ENCODE data around the gene EFNA4. TPM values are rescaled to one million over a fixed set of nuclear protein-coding genes. Genes with fewer than 3 reads are reported as not detected.

Gene EFNA4
- total and polyA plus RNA-seq, 9 of the 15 experiments (the other 6 are each of a cell fraction or from before 2014, with no cell fraction given): 0.68 to 7.4 (median 6.1) TPM

DNA sequence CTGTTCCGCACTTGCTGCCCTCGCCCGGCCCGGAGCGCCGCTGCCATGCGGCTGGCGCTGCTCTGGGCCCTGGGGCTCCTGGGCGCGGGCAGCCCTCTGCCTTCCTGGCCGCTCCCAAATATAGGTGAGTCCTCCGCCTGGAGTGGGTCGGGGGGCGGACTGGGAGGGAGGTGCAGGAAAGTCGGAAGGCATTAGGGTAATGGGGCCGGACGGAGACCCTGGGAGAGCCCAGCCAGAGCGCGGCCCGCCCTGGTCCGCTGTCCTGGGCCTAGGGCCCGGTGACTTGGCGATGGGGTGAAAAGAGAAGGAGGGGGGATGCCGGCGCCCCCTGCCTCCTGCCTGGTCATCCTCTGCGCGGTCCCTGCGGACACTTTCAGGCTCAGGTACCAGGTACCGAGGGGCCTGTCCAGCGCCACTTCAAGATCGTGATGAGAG lies 12.2 kb upstream of the EFNA4 start (continued):
- TF ChIP-seq, protein P1, sequence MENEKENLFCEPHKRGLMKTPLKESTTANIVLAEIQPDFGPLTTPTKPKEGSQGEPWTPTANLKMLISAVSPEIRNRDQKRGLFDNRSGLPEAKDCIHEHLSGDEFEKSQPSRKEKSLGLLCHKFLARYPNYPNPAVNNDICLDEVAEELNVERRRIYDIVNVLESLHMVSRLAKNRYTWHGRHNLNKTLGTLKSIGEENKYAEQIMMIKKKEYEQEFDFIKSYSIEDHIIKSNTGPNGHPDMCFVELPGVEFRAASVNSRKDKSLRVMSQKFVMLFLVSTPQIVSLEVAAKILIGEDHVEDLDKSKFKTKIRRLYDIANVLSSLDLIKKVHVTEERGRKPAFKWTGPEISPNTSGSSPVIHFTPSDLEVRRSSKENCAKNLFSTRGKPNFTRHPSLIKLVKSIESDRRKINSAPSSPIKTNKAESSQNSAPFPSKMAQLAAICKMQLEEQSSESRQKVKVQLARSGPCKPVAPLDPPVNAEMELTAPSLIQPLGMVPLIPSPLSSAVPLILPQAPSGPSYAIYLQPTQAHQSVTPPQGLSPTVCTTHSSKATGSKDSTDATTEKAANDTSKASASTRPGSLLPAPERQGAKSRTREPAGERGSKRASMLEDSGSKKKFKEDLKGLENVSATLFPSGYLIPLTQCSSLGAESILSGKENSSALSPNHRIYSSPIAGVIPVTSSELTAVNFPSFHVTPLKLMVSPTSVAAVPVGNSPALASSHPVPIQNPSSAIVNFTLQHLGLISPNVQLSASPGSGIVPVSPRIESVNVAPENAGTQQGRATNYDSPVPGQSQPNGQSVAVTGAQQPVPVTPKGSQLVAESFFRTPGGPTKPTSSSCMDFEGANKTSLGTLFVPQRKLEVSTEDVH (IDR thresholded peaks at IDR 0.05; ENCODE audit: low read depth, partially characterized antibody): no peak
- TF ChIP-seq BDP1 (IDR thresholded peaks at IDR 0.05; ENCODE audit: insufficient read depth, insufficient read length) (no peak), LARP7 (IDR thresholded peaks at IDR 0.05) (no peak), ZNF778 (CRISPR knock-in tag; IDR thresholded peaks at IDR 0.05) (no peak), MAFF (IDR thresholded peaks at IDR 0.05; ENCODE audit: low read length) (no peak), NRF1 (conservative IDR thresholded peaks at IDR 0.05 in 1 of 2, IDR thresholded peaks at IDR 0.05 in 1 of 2) (no peak), ZNF551 (CRISPR knock-in tag; IDR thresholded peaks at IDR 0.05) (no peak), SMARCC2 (IDR thresholded peaks at IDR 0.05; ENCODE audit: low read depth) (no peak), RBFOX2 (IDR thresholded peaks at IDR 0.05; ENCODE audit: low read depth, low read length) (peak; percentile 67), DIDO1 (tag; IDR thresholded peaks at IDR 0.05; ENCODE audit: low read depth) (no peak), POLR2G (IDR thresholded peaks at IDR 0.05; ENCODE audit: low read depth, low read length) (peak; percentile 78), ZNF239 (CRISPR knock-in tag; IDR thresholded peaks at IDR 0.05) (no peak), POLR2A (conservative IDR thresholded peaks at IDR 0.05) (peak; percentile 23; the same call in 1 of the 2 replicates)
- TF ChIP-seq, protein P2, sequence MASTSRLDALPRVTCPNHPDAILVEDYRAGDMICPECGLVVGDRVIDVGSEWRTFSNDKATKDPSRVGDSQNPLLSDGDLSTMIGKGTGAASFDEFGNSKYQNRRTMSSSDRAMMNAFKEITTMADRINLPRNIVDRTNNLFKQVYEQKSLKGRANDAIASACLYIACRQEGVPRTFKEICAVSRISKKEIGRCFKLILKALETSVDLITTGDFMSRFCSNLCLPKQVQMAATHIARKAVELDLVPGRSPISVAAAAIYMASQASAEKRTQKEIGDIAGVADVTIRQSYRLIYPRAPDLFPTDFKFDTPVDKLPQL (IDR thresholded peaks at IDR 0.05; ENCODE audit: extremely low read depth, insufficient read length): no peak
- TF ChIP-seq, protein P3, sequence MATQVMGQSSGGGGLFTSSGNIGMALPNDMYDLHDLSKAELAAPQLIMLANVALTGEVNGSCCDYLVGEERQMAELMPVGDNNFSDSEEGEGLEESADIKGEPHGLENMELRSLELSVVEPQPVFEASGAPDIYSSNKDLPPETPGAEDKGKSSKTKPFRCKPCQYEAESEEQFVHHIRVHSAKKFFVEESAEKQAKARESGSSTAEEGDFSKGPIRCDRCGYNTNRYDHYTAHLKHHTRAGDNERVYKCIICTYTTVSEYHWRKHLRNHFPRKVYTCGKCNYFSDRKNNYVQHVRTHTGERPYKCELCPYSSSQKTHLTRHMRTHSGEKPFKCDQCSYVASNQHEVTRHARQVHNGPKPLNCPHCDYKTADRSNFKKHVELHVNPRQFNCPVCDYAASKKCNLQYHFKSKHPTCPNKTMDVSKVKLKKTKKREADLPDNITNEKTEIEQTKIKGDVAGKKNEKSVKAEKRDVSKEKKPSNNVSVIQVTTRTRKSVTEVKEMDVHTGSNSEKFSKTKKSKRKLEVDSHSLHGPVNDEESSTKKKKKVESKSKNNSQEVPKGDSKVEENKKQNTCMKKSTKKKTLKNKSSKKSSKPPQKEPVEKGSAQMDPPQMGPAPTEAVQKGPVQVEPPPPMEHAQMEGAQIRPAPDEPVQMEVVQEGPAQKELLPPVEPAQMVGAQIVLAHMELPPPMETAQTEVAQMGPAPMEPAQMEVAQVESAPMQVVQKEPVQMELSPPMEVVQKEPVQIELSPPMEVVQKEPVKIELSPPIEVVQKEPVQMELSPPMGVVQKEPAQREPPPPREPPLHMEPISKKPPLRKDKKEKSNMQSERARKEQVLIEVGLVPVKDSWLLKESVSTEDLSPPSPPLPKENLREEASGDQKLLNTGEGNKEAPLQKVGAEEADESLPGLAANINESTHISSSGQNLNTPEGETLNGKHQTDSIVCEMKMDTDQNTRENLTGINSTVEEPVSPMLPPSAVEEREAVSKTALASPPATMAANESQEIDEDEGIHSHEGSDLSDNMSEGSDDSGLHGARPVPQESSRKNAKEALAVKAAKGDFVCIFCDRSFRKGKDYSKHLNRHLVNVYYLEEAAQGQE (IDR thresholded peaks at IDR 0.05; ENCODE audit: borderline replicate concordance): no peak
- TF ChIP-seq, protein P3 (CRISPR knock-in tag; IDR thresholded peaks at IDR 0.05; ENCODE audit: low read depth): no peak
- TF ChIP-seq, protein P4, sequence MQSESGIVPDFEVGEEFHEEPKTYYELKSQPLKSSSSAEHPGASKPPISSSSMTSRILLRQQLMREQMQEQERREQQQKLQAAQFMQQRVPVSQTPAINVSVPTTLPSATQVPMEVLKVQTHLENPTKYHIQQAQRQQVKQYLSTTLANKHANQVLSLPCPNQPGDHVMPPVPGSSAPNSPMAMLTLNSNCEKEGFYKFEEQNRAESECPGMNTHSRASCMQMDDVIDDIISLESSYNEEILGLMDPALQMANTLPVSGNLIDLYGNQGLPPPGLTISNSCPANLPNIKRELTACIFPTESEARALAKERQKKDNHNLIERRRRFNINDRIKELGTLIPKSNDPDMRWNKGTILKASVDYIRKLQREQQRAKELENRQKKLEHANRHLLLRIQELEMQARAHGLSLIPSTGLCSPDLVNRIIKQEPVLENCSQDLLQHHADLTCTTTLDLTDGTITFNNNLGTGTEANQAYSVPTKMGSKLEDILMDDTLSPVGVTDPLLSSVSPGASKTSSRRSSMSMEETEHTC (IDR thresholded peaks at IDR 0.05): no peak

Measured in K562 (cell line).